Kidney epithelial cell (primary cell): ENCODE data around the gene MALRD1. TPM values are rescaled to one million over a fixed set of nuclear protein-coding genes. Genes with fewer than 3 reads are reported as not detected.

Experiments used
- DNase-seq: peaks from one replicate; pipeline ENCODE4 v3.0.0-alpha.2; 2010; ENCODE audit warnings: low read depth
- H3K27me3 ChIP-seq: 2 replicates; pipeline ENCODE4 v1.6.0; 2011; ENCODE audit warnings: low read length; ENCODE audit not compliant: control insufficient read depth, insufficient read depth
- H3K36me3 ChIP-seq: 2 replicates; pipeline ENCODE4 v1.5.1; 2011; ENCODE audit warnings: low read length; ENCODE audit not compliant: control insufficient read depth, insufficient read depth
- H3K4me3 ChIP-seq: 2 replicates; pipeline ENCODE4 v1.5.1; 2011; ENCODE audit warnings: low read depth, mild to moderate bottlenecking, control low read depth, low read length
- total RNA-seq: library from RNA; depleted of rRNA; stranded (reverse); fragments of >200 nt; gene quantifications from 2 replicates; pipeline ENCODE4 v1.2.3, GENCODE V29; 2015
- TF ChIP-seq, protein P1 (sequence below): IDR thresholded peaks from 2 replicates; pipeline ENCODE4 v1.5.1; 2011; ENCODE audit warnings: mild to moderate bottlenecking, moderate library complexity, low read length, control low read depth, inconsistent platforms; ENCODE audit not compliant: insufficient read depth, poor library complexity, severe bottlenecking

The MALRD1 gene
- total RNA-seq, 1 donor from 2014 or later = 0.08 TPM

- Histone ChIP-seq H3K36me3 (no peaks in the 10 kb centered on the region), H3K27me3 (no peaks in the 10 kb centered on the region), H3K4me3 (no peak overlapping the region)
- TF ChIP-seq, protein P1, sequence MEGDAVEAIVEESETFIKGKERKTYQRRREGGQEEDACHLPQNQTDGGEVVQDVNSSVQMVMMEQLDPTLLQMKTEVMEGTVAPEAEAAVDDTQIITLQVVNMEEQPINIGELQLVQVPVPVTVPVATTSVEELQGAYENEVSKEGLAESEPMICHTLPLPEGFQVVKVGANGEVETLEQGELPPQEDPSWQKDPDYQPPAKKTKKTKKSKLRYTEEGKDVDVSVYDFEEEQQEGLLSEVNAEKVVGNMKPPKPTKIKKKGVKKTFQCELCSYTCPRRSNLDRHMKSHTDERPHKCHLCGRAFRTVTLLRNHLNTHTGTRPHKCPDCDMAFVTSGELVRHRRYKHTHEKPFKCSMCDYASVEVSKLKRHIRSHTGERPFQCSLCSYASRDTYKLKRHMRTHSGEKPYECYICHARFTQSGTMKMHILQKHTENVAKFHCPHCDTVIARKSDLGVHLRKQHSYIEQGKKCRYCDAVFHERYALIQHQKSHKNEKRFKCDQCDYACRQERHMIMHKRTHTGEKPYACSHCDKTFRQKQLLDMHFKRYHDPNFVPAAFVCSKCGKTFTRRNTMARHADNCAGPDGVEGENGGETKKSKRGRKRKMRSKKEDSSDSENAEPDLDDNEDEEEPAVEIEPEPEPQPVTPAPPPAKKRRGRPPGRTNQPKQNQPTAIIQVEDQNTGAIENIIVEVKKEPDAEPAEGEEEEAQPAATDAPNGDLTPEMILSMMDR = no peak
- DNase-seq = no peak
These were observed 151.6 kb downstream of the MALRD1 start for GRCh38 chr10:19200211-19200610.

DNA sequence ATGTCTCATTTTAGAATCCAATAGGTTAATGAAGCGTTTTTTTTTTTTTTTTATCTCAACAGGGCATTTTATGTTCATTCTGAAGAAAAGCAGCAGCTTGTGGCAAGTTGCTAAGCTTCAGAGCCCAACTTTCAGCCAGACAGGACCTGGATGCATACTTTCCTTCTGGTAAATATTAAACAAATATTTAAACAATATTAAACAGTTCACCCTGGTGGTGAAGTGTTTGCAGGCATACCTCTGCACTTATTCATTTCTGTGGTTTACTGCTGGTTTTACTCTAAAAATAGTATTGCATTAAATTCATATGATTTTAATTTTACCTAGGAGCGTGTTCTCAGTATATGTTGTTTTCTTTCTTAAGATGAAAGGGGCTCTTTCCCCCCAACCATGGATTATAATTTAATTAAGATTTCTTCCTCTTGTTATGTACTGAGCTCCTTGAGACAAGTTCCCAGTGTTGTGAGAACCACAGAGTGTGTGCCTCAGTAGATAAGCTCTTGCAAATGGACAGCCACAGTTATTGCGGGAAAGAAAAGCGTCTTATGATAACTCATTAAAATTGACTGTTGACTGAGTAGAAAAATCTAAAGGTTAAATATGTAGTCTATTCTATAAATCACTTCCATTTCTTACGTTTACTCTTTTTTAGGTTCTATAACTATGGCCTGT lies 155.8 kb downstream of the MALRD1 start:
- DNase-seq = no peak
- no peak overlapping the region for H3K4me3 ChIP-seq
- H3K27me3 ChIP-seq = no peaks in the 10 kb centered on the region
- H3K36me3 ChIP-seq = no peaks in the 10 kb centered on the region
- TF ChIP-seq, protein P1 = no peak

GRCh38 chr10:19209319-19209718 lies 160.7 kb downstream of the MALRD1 start:
- H3K27me3 ChIP-seq = no peaks in the 10 kb centered on the region
- no peak for DNase-seq
- H3K36me3 ChIP-seq = no peaks in the 10 kb centered on the region
- TF ChIP-seq, protein P1 = no peak
- no peak overlapping the region for H3K4me3 ChIP-seq

DNA sequence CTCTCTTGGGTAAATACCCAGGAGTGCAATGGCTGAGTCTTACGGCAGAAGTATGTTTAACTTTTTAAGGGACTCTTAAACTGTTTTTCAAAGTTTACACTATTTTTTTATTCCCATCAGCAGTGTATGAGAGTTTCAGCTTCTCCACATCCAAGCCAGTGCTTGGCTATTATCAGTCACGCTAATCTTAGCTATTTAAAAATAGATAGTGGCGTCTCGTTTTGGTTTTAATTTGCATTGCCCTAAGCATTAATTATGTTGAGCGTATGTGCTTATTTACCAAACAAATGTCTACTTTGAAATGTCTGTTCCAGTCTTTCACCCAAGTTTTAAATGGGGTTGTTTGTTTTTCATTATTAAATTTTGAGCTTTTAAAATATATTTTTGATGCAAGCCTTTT lies 164.0 kb downstream of the MALRD1 start:
- Histone ChIP-seq H3K4me3 (no peak overlapping the region), H3K36me3 (no peaks in the 10 kb centered on the region), H3K27me3 (no peaks in the 10 kb centered on the region)
- no peak for DNase-seq
- TF ChIP-seq, protein P1 = no peak

GRCh38 chr10:19221216-19221615 lies 172.6 kb downstream of the MALRD1 start:
- TF ChIP-seq, protein P1 = no peak
- H3K27me3 ChIP-seq = no peaks in the 10 kb centered on the region
- DNase-seq = no peak
- H3K36me3 ChIP-seq = no peaks in the 10 kb centered on the region
- no peak overlapping the region for H3K4me3 ChIP-seq

DNA sequence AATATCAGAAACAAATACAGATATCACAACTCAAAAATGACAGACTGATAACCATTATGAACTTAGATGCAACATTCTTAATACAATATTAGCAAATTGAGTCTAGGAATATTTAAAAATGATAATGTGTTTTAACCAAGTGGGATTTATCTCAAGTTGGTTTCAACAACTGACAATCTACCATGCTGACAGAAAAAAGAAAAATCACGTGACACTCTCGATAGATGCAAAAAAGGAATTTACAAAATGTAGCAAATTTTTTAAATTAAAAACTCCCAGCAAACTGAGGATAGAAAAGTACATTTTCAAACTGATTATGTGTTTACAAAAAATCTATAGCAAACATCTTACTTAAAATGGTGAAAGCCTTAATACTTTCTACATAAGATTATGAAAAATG lies 177.4 kb downstream of the MALRD1 start:
- Histone ChIP-seq H3K4me3 (no peak overlapping the region), H3K27me3 (no peaks in the 10 kb centered on the region), H3K36me3 (no peaks in the 10 kb centered on the region)
- TF ChIP-seq, protein P1 = no peak
- DNase-seq = no peak
